Sigmoid colon (tissue), 4 donors: Measurements from ENCODE around the gene TSPYL2.

Experiments
- CTCF ChIP-seq, 4 experiments: fragments of 450-650 bp in 3 of 4; fragments of 200-600 bp in 1 of 4; IDR thresholded peaks; one replicate each; pipeline ENCODE4 v1.5.1; 2016 to 2019; ENCODE audit warnings: antibody characterized with exemption in 4 of 4, mild to moderate bottlenecking in 3 of 4, moderate library complexity in 2 of 4
- POLR2A ChIP-seq, 2 donors: fragments of 450-650 bp; IDR thresholded peaks; one replicate each; pipeline ENCODE4 v1.6.1; 2016; ENCODE audit warnings: antibody characterized with exemption in 2 of 2, mild to moderate bottlenecking in 2 of 2, moderate library complexity in 2 of 2
- POLR2AphosphoS5 ChIP-seq, 4 donors: sonication (generic); formaldehyde crosslinking; IDR thresholded peaks; one replicate each; pipeline ENCODE4 v1.6.1; 2017; ENCODE audit warnings: antibody characterized with exemption in 4 of 4

GRCh38 chrX:53133400-53133799 lies 51.2 kb downstream of the TSPYL2 start:
- TF ChIP-seq CTCF (IDR thresholded peaks at IDR 0.05) = no peak
- TF ChIP-seq POLR2AphosphoS5 (IDR thresholded peaks at IDR 0.05) = no peak
- TF ChIP-seq POLR2A (IDR thresholded peaks at IDR 0.05) = no peak
